Esophagus muscularis mucosa (tissue), 3 donors: ENCODE data around the gene EP400.

Source experiments
- CTCF ChIP-seq, 3 experiments: fragments of 200-600 bp in 2 of 3; fragments of 450-650 bp in 1 of 3; sonication (generic) in 2 of 3; IDR thresholded peaks; one replicate each; pipeline ENCODE4 v1.5.1; 2017 to 2019; ENCODE audit warnings: antibody characterized with exemption in 3 of 3, mild to moderate bottlenecking in 2 of 3, moderate library complexity in 1 of 3
- EP300 ChIP-seq: sonication (generic); formaldehyde crosslinking; IDR thresholded peaks from one replicate; pipeline ENCODE4 v1.6.1; 2017; ENCODE audit warnings: antibody characterized with exemption

DNA sequence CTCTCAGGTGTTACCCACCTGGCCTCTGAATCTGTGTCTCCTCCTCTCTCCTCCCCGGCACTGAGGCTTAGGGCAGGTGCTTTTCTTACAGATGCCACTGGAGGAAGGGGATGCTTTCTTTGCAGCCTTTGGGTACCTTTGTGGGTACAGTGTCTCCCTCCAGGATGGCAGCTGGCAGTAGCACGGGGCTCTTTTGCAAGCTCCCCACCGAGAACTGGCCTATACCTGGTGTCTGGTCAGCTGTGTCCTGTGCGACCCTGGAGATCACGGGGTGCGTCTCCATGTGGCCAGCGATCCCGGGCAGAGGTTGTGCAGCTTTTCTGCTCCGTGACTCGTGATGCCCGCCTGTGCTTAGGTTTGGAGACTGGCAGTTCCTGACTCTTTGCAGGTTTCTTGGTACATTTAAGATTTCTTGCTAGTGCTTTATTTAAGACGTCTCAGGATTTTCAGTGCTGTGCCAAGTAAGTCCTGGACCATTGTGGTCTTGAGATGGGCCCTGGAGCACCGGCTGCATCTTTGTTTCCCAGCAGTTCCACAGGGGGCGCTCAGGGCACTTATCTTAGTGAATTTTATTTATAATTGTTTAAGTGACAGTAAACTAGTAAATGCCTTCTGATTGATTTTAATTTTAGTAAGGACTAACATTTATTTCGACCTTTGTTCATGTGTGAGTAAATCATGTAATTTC lies 125.4 kb downstream of the EP400 start:
- TF ChIP-seq EP300 (no peak), CTCF (IDR thresholded peaks at IDR 0.05) (no peak)
